GM12864 (cell line): Measurements from ENCODE around the gene NACC1.
A peak's percentile ranks its signal among the peaks of the same experiment; 100 is the strongest.

ENCODE experiments used
- DNase-seq: peaks from one replicate; pipeline ENCODE4 v3.0.0-alpha.2; 2011; ENCODE audit warnings: low read depth
- H3K4me3 ChIP-seq: 2 replicates; pipeline ENCODE4 v1.5.1; 2011; ENCODE audit warnings: mild to moderate bottlenecking, low read depth, low read length, control low read depth
- CTCF ChIP-seq: IDR thresholded peaks from 2 replicates; pipeline ENCODE4 v1.5.1; 2011; ENCODE audit warnings: low read depth, mild to moderate bottlenecking, moderate library complexity, low read length, control low read depth, inconsistent platforms; ENCODE audit errors: missing control alignments

NACC1 gene

GRCh38 chr19:13150187-13150930 is 32.3 kb downstream of the NACC1 start, which contains the start of the genes IER2 and STX10:
Gene IER2 (plus strand): TSS chr19:13150411. CDS start chr19:13153187, 2,776 bp downstream.
Gene STX10 (minus strand): TSS chr19:13150375. CDS start chr19:13150173, 202 bp downstream.
- peak; percentile 52 for TF ChIP-seq CTCF
- DNase-seq, result peak; percentile 84
- peak within 1 kb of the TSS; percentile 77 for H3K4me3 ChIP-seq

GRCh38 chr19:13150931-13151604 is 33.0 kb downstream of the NACC1 start:
- peak overlapping the region; percentile 77 for H3K4me3 ChIP-seq
- DNase-seq, result no peak
- TF ChIP-seq CTCF, result no peak

GRCh38 chr19:13151605-13152355 is 33.7 kb downstream of the NACC1 start:
- peak; percentile 83 for DNase-seq
- no peak for TF ChIP-seq CTCF
- peak overlapping the region; percentile 99 for H3K4me3 ChIP-seq

- no peak for TF ChIP-seq CTCF
- DNase-seq, result no peak
- peak overlapping the region; percentile 99 for H3K4me3 ChIP-seq
Measured at GRCh38 chr19:13152356-13152973, 34.4 kb downstream of the NACC1 start.

GRCh38 chr19:13152974-13153568 is 35.0 kb downstream of the NACC1 start:
- DNase-seq, result peak; percentile 85
- TF ChIP-seq CTCF, result peak; percentile 20
- H3K4me3 ChIP-seq, result peak overlapping the region; percentile 99

- peak overlapping the region; percentile 99 for H3K4me3 ChIP-seq
- DNase-seq, result no peak
- TF ChIP-seq CTCF, result no peak
Measured at GRCh38 chr19:13153569-13154240, 35.6 kb downstream of the NACC1 start.
